ENCODE data around the gene STRADA.

- TF ChIP-seq CTCF (conservative IDR thresholded peaks at IDR 0.05 in 1 of 2, IDR thresholded peaks at IDR 0.05 in 1 of 2; ENCODE audit: low read depth in 1 of 2, low read length in 2 of 2), result no peak
- no peak for TF ChIP-seq EZH2 (IDR thresholded peaks at IDR 0.05; ENCODE audit: low read length, missing control alignments)
Measured at GRCh38 chr17:63766754-63767153, 25.2 kb upstream of the STRADA start.

Data from fibroblast of lung (primary cell).